ENCODE measurements around the gene SMG6.

- TF ChIP-seq CTCF (IDR thresholded peaks at IDR 0.05) (no peak), POLR2A (IDR thresholded peaks at IDR 0.05) (no peak), POLR2AphosphoS5 (IDR thresholded peaks at IDR 0.05) (no peak)
Observed at GRCh38 chr17:2279707-2280106, 23.9 kb downstream of the SMG6 start.
